Measurements from ENCODE around the gene ITGA7.

DNA sequence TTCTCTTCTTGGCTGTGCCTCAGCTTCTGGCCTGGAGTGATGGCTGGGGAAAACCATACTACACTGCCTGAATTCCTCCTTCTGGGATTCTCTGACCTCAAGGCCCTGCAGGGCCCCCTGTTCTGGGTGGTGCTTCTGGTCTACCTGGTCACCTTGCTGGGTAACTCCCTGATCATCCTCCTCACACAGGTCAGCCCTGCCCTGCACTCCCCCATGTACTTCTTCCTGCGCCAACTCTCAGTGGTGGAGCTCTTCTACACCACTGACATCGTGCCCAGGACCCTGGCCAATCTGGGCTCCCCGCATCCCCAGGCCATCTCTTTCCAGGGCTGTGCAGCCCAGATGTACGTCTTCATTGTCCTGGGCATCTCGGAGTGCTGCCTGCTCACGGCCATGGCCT lies 70.9 kb downstream of the ITGA7 start, which contains the start of gene OR10P1:
- TF ChIP-seq, protein P1, sequence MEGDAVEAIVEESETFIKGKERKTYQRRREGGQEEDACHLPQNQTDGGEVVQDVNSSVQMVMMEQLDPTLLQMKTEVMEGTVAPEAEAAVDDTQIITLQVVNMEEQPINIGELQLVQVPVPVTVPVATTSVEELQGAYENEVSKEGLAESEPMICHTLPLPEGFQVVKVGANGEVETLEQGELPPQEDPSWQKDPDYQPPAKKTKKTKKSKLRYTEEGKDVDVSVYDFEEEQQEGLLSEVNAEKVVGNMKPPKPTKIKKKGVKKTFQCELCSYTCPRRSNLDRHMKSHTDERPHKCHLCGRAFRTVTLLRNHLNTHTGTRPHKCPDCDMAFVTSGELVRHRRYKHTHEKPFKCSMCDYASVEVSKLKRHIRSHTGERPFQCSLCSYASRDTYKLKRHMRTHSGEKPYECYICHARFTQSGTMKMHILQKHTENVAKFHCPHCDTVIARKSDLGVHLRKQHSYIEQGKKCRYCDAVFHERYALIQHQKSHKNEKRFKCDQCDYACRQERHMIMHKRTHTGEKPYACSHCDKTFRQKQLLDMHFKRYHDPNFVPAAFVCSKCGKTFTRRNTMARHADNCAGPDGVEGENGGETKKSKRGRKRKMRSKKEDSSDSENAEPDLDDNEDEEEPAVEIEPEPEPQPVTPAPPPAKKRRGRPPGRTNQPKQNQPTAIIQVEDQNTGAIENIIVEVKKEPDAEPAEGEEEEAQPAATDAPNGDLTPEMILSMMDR (IDR thresholded peaks at IDR 0.05 in 4 of 5, conservative IDR thresholded peaks at IDR 0.05 in 1 of 5): no peak
- no peak for TF ChIP-seq POLR2A (IDR thresholded peaks at IDR 0.05)
